Suprapubic skin (tissue), 3 donors: ENCODE data around the gene TRIM77.

Experiments used
- CTCF ChIP-seq, 2 donors: fragments of 200-600 bp in 1 of 2; fragments of 450-650 bp in 1 of 2; sonication (generic) in 1 of 2; IDR thresholded peaks; one replicate each; pipeline ENCODE4 v1.5.1; 2016 to 2019; ENCODE audit warnings: antibody characterized with exemption in 2 of 2, mild to moderate bottlenecking in 1 of 2, moderate library complexity in 1 of 2
- POLR2AphosphoS5 ChIP-seq, 3 donors: sonication (generic); formaldehyde crosslinking; IDR thresholded peaks; one replicate each; pipeline ENCODE4 v1.6.1; 2017; ENCODE audit warnings: antibody characterized with exemption in 3 of 3

- TF ChIP-seq CTCF (IDR thresholded peaks at IDR 0.05) (no peak), POLR2AphosphoS5 (IDR thresholded peaks at IDR 0.05) (no peak)
These were observed 43.1 kb upstream of the TRIM77 start for GRCh38 chr11:89667001-89667400.
